HG03108 (cell line): ENCODE measurements around the gene RGS7.
"Not testable (repeated sequence)": the region's sequence is repeated elsewhere in the genome, so short reads cannot be mapped to it uniquely, and the experiment has no call there.

Experiments
- ATAC-seq: cut with Tn5 transposase; IDR thresholded peaks from one replicate; pipeline ENCODE4 v1.9.1; 2021; ENCODE audit warnings: moderate library complexity; ENCODE audit not compliant: unreplicated experiment

The RGS7 gene

DNA sequence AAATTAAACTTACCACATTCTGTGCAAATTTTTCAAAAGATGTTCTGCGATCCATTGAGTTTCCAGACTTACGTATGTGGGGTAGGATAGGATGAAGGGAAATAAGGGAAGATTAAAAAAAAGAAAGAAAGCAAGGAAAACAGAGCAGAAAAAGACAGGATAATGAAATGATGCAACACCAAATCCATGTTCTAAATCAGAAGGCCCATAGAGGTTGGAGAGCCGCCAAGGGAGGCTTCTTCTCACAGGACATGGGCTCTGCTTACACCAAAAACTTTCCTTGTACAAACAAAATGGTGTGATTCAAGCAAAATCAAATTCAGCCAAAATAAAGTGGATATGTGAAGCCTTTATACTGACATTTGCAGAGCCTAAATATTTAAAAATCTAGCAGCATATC lies 555.6 kb downstream of the RGS7 start:
- no peak for ATAC-seq

- ATAC-seq, result no peak
These were observed 556.7 kb downstream of the RGS7 start for GRCh38 chr1:240800291-240800690.

- no peak for ATAC-seq
These were observed 560.0 kb downstream of the RGS7 start for GRCh38 chr1:240797050-240797449.

DNA sequence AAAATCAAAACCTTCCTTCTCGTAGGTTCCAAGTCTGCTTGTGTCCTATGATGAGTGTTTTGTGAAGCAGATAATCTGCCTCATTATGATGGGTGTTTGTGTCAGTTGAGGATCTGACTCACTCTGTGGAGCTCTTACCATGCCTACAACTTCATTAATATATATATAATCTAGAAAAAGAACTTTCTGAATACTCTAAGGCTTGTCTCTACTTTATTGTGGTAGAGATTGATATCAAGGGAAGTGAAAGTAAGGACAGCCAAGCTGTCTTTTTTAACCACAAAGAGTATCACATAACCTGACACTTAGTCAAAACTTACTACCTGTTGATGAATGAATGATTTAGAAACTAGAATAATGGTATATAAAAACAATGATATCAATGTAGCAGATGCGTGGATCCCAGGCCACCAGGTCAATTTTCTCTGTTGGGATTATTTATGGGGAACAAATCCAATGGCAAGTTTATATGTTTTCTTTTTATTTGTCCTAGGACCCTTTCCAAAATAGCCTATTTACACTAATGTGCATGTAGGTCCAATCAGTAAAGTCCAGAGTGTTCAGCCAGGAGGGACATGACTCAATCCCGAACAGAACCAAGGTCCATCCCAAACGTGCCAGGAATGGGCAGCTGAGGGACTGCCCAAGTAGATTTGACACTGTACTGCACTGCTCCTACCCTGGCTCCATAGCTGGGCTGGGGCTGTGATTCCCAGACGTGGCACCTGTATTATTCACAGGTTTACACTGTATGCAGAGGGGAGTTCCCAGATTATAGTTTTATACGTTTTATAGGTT lies 562.8 kb downstream of the RGS7 start:
- ATAC-seq, result no peak

GRCh38 chr1:240792915-240793529 lies 564.0 kb downstream of the RGS7 start:
- ATAC-seq, result no peak

DNA sequence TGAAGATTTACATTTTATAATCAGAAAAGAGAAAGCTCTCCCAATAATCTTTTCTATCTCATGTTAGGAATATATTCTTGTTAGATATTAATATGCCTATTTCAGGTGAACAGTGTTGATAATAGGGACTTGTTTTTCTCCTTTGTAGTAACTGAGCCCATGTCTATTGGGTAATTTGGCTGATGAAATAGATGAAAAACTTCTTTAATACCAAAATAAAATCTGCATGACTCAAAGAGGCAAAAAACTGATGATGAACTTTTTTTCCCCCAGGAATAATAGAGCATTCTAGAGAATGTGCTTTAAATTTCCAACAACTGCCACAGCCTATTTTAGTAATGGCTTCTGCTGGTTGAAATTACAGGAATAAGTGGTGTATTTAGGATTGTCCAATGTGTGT lies 566.1 kb downstream of the RGS7 start:
- ATAC-seq, result no peak

DNA sequence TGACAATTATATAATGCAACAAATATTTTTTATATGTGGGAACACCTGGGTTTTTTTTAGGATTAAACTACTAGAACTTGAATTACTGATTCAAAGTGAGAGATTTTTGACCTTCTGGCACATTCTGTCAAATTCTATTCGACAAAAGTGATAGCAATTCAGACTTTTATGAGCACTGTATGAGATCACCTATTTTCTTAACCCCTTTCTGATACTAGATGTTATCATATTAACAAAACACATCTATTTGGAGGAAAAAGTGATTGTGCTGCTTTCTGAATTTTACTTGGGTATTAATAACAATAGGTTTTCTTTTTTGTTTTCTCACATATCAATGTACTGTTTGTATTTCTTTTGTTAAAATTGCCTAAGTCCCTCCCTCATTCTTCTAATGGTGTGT lies 570.1 kb downstream of the RGS7 start:
- no peak for ATAC-seq

GRCh38 chr1:240784776-240785175 lies 572.2 kb downstream of the RGS7 start:
- no peak for ATAC-seq

- ATAC-seq, result not testable (repeated sequence)
These were observed 573.3 kb downstream of the RGS7 start for GRCh38 chr1:240783728-240784137.

- ATAC-seq, result no peak
These were observed 580.8 kb downstream of the RGS7 start for GRCh38 chr1:240776237-240776636.

DNA sequence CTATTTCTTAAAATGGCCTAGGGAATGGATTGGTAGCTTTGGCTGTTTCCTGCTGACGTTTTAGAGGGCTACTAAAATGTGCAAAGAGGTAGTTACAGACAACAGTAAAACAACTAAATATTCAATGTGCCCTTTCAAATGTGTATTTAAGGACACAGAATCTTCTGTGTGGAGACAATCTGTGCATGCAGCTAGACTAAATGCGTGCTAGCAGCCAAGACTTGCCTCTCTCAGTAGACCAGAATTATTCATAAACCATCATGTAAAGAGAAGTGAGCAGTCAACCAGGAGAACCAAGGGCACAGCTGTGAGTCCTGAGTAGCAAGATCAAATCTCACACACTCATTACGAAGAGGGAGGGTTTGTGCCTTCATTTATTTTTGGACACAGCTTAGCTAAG lies 584.9 kb downstream of the RGS7 start:
- no peak for ATAC-seq

DNA sequence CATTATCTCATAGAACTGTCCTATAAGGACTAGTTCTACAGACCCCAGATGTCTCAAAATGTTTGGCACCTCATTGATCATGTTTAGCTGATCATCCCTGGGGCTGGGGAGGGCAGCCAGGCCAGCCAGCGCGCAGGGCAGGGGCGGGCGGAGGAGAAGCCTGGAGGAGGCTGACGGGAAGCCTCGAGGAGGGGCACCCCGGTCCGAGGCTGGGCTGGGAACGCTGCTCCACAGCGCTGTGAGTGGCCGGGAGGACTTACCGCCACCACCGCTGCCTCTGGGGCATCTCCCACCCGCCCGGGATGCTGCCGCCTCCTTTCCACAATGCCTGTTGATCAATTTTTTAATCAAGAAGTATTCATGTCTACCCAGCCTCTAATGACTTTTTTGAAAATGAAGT lies 585.6 kb downstream of the RGS7 start:
- no peak for ATAC-seq

DNA sequence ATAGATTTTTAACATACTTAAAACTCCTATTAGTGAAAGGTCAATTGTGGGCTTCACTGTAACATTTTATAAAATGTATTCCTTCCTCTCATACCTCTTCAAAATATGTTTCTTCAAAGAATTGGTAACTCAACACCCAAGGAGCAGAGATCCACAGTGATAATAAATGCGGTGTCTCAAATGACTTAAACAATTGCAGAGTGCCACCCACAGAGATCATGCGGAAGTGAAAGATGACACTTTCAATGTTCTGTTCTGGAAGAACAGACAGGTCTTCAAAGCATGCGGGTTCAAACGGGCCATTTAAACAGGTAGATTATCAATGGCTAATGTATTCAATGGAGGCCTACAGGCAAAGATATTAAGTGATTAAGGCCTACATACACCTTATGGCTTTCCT lies 588.0 kb downstream of the RGS7 start:
- ATAC-seq, result no peak

DNA sequence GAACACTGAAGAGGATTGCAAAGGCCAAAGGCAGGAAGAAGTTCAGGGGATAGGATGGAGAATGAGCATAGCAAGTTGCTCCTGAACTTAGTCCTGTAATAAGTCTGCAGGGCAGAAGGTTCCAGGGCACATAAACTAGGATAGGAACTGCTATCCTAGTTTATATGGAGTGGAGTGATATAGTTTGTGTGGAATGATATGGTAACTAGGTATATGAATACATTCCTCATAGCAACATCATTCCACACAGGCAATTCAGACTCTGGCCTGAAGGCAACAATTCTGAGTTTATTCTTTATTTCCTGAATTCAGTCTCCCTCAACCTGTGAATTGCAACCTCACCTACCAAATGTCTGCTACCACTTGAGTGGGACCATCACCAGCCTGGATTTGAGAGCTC lies 590.2 kb downstream of the RGS7 start:
- ATAC-seq, result no peak

GRCh38 chr1:240765732-240766363 lies 591.2 kb downstream of the RGS7 start:
- ATAC-seq, result no peak

GRCh38 chr1:240763771-240764170 lies 593.2 kb downstream of the RGS7 start:
- no peak for ATAC-seq

DNA sequence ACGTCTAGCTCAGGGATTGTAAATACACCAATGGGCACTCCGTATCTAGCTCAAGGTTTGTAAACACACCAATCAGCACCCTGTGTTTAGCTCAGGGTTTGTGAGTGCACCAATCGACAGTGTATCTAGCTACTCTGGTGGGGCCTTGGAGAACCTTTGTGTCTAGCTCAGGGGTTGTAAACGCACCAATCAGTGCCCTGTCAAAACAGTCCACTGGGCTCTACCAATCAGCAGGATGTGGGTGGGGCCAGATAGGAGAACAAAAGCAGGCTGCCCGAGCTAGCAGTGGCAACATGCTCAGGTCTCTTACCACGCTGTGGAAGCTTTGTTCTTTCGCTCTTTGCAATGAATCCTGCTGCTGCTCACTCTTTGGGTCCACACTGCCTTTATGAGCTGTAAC lies 593.9 kb downstream of the RGS7 start:
- ATAC-seq, result not testable (repeated sequence)

GRCh38 chr1:240762471-240762987 lies 594.5 kb downstream of the RGS7 start:
- not testable (repeated sequence) for ATAC-seq

- not testable (repeated sequence) for ATAC-seq
These were observed 598.2 kb downstream of the RGS7 start for GRCh38 chr1:240758777-240759176.

DNA sequence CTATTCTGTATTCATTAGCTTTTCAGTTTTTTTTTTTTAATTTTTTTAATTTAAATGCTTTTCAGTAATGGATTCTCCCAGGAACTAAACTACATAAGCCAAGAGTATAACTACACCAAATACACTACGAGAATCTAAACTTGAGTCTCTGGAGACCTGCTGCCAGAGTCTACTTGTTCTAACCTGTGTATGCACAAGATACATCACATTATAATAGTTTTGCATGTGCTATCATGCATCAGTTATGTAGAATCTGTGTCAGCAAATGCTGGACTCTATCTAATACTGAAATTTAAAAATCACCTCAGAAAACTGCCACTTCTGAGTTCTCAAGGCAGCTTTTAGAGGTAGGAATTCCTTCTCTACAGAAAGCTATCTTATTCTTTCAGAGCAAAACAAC lies 598.7 kb downstream of the RGS7 start:
- ATAC-seq, result no peak

- no peak for ATAC-seq
These were observed 609.1 kb downstream of the RGS7 start for GRCh38 chr1:240747907-240748306.

GRCh38 chr1:240743705-240744104 lies 613.3 kb downstream of the RGS7 start:
- ATAC-seq, result no peak
